Left renal cortex interstitium (tissue), 4 donors: ENCODE measurements around the gene XPO5. TPM values are rescaled to one million over a fixed set of nuclear protein-coding genes. Genes with fewer than 3 reads are reported as not detected.
"Not testable (repeated sequence)": the region's sequence is repeated elsewhere in the genome, so short reads cannot be mapped to it uniquely, and the experiment has no call there.

Experiments used
- DNase-seq, 4 donors: peaks; one replicate each; pipeline ENCODE4 v3.0.0-alpha.2; 2013; ENCODE audit warnings: low read depth in 4 of 4, low spot score in 2 of 4, missing footprints in 1 of 4
- polyA plus RNA-seq, 4 donors: library from polyadenylated mRNA; unstranded; fragments of 120-200 nt; gene quantifications; one replicate each; pipeline ENCODE4 v1.2.1, GENCODE V29; 2013; ENCODE audit not compliant: insufficient read length in 4 of 4

XPO5 gene
- polyA plus RNA-seq, 4 donors: 39.8 to 58.0 (median 46.0) TPM

GRCh38 chr6:43499028-43499815 lies 76.6 kb downstream of the XPO5 start:
- DNase-seq: no peak

GRCh38 chr6:43498291-43498690 lies 77.5 kb downstream of the XPO5 start:
- DNase-seq: not testable (repeated sequence)

- DNase-seq: no peak
Measured at GRCh38 chr6:43497689-43498088, 78.1 kb downstream of the XPO5 start.

- DNase-seq: no peak
Measured at GRCh38 chr6:43497129-43497396, 78.8 kb downstream of the XPO5 start.

GRCh38 chr6:43496370-43497128 lies 79.3 kb downstream of the XPO5 start:
- no peak for DNase-seq

GRCh38 chr6:43495409-43495941 lies 80.4 kb downstream of the XPO5 start:
- no peak for DNase-seq

GRCh38 chr6:43494766-43495165 lies 81.1 kb downstream of the XPO5 start:
- no peak for DNase-seq

GRCh38 chr6:43494321-43494720 lies 81.5 kb downstream of the XPO5 start:
- no peak for DNase-seq

DNA sequence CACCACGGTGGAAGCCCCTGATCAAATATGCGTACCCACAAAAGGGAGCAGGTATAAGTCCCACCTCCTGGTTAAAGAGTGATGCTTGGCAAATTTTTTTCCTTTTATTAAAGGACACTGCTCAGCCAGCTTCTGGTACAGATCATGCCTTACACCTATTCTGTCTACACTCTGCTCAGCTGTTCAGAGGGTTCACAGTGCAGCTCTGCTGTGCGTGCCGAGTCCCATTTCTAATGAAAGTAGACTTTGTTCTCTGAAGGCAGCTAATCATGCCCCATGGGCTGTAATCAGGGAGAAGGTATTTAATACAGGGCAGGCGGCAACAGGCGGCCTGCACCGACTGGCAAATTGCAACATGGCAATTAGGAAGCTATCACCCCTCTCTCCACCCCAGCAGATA lies 82.0 kb downstream of the XPO5 start:
- no peak for DNase-seq

DNA sequence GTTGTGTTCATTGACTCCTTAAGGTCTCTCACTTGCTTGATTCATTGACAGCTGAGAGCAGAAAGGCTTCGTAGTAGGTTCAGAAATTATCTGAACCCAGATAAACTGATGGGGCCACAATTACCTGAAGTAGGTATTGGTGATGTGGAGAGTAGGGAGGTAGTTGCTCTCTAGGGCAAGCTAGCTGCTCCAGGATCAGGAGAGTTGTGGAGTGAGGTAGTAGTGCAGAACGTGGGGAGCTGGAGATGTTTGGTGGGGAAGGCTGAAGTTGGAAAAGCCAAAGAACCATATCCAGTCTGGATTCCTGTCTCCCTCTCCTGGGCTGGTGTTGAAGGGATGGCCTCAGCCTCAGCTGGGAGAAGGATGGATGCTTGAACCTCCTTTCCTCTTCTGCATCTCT lies 82.6 kb downstream of the XPO5 start:
- no peak for DNase-seq

DNA sequence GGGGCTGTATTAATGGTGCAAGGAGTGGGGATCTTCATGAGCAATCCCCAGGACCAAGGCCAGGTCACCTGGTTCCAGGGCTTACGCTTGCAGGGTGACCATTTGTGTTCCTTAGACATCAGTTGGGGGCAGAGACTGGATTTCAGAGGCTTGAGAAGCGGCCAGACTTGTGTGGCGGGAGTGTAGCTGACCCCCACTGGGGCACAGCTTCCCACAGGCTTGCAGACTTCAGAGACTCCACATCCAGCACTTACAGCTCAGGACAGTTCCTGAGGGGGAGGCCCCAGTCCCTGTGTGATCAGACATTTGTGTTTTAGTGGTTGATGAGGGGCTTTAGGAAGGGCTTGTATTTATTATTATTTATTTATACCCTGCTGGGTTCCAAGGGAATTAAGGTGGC lies 83.2 kb downstream of the XPO5 start:
- no peak for DNase-seq

- DNase-seq: no peak
Measured at GRCh38 chr6:43491750-43492661, 83.8 kb downstream of the XPO5 start.

DNA sequence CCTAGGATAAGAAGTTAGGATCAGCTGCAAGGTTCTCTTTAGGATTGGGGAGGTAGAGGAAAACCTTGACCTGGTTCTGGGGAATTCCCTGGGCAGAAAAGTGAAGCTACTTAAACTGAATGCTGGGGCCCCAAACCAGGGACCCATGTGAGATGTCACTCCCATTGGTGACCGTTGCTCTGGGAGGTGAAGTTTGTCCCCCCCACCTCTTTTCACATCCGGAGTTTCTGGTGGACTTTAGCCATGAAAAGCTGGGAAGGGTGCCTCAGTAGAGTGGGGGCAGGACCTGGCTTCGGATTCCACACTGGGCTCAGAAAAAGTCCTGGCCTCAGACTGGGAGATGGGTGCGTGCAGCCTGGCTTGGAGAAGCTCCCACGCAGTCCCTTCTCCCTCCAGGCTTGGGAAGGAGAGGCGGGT lies 85.3 kb downstream of the XPO5 start:
- DNase-seq: no peak

DNA sequence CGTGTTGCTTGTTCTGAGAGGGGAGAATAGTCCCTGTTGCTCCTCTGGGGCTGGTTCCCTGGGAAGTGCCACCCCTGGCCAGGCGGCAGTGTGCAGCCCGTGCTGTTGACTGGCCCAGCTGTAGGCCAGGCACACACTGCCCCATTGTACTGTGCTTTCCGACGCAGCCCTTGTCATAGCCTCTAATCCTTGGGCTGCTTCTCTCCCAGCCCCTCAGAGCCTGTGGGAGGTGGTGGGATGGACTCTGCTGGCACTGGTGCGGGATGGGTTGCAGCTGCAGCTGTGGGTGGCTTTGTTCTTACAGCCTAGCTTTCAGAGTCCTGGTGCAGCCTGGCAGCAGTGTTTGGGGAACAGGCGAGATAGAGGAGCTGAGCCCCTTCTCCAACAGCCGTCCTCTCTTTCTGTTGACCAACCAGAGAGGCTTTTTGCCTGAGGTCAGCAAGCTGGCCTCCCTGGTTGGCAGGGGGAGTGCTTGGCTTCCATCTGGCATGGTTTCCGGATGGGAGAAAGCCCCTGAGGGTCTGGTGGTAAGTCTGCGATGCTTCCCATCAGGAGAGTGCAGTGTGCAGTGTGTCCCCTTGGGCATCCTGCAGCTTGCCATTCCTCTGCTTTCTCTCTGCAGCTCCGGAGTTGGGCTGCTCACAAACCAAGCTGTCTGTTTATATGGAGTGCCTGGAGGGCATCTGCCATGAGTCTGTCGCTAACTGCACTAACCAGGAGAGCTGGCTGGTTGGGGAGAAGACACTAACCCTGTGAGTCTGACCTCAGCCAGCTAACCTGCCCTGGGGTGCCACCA lies 86.4 kb downstream of the XPO5 start:
- DNase-seq: no peak

DNA sequence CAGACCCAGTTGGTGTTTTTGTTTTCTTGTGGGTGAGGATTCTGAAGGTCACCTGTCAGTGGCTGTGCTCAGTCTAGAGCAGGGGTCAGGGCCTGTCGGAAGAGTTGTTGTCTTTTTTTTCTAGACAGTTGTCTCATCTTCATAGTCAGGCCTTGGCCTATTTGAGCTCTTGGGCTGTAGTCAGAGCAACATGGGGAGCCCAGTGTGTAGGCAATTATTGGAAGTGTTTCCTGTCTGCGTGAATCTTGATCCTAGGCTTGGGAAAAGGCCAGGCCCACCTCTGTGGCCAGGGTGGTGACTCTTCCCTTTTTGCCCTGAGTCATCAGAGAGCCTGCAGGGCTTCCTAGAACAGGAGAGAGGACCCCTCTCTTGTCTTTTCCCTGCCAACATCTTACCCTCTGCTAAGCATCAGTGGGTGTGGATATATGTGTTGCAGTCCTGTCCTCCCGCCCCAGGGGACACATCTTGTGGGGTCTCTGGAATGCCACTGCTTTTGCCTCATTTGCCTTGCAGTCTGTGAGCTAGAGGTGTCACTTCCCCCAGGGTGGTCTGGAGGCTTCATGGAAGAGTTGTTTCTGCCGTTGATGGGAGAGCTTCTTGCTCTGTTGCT lies 87.1 kb downstream of the XPO5 start:
- DNase-seq: no peak

DNA sequence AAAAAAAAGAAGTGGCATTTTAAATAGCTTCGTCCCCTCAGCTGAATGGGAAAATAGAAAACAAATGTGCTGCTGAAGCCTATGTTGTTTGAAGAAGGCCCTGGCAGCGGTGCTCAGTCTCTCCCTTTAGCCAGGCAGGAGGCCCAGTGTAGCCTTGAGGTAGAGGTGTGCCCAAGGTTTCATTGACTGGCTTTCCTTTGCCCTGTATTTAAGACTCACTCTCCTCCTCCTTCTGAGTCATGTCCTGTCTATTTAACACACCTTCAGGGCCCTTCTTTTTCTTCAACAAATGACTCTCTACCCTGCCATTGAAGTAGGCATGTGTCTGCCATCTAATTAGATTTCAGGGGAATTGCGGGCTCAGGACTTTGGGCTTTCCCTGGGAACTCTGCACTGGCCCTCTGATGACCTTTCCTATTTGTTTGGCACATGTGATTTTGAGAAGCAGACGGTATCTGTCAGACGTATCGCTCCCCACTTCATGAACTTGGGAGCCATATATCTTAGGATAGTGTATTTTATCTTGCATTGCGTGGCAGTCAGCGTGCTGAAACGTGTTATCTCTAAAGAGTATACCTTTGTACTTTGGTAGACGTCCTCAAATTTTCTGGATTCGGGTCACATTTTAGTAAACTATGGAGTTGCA lies 94.1 kb downstream of the XPO5 start:
- no peak for DNase-seq

DNA sequence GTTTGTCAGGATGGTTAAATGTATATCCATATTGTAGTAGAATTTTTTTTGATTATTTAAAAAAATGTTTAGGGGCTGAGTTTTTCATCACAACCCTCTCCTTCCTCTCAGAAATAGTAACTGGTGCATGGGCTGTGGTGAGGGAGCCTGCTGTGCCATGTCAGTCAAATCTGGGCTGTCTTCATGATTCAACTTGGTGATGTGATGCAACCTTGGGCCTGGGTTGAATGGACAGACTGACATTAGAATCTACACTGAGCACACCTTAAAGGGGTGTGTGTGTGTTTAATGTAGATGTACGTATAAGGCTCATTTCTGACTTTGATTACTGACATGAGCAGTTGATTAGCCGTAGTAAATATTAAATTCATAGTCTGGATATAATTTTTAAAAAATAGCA lies 94.8 kb downstream of the XPO5 start:
- DNase-seq: no peak

DNA sequence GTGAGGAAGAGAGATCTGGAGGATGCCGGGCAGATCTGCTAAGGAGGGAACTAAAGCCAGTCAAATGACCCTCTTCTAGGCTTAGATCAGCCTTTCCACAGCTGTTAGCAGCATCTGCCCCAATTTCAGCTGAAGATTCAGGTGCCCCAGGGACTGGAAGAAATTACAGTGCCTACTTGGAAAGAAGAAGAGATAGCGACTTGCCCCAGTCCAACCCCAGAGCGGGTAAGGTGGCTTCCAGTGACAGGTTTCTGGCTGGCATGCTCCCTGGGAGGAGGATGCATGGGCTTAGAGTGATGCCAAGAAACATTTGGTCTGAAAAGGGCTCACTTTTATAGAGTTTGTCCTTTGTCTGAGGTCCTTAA lies 97.8 kb downstream of the XPO5 start:
- no peak for DNase-seq

DNA sequence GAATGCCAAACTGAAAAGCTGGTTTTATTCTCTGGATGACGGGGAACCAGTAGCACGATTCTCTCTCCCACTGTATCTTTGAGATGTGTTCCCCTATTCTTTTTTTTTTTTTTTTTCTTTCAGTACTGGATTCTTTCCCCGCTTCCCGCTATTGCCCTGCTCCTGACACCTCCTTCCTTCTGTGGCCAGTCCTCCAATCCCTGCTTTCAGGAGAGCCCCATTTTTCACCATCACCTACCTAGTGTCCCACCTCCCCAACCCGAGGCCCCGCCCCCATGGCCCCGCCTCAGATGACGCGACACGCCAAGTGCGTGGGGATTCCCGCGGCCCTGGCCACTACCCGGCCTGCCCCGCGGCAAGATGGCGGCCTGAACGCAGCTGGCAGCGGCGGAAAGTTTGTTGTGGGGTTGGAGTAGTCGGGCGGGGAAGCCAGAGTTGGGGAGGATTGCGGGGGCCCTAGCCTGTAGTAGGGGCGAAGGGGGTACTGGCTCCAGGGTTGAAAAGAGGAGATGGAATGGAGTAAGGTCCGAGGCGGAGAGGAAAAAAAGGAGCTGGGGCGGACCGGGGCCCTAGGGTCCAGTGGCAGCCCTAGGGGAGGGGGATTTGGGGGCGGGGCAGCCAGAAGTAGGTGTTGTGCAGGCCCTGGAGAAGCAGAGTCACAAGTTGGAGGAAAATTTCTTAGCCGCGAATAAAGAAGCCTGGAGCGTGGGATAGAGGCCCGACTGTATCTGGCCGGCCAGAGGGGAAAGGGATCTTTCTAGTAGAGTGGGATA lies 98.4 kb downstream of the XPO5 start, which contains the start of gene TJAP1:
TSS of gene TJAP1 (plus strand) at position 336 of the 773 bp plus-strand sequence. CDS start 21,432 bp downstream, outside the sequence.
- DNase-seq: peak in 3 of 4 donors; percentile 77 to 88 (median 81)
